ENCODE data around the gene UPK2. TPM values are rescaled to one million over a fixed set of nuclear protein-coding genes. Genes with fewer than 3 reads are reported as not detected.

Gene UPK2
- total and polyA plus RNA-seq, 2 of the 13 experiments (the other 11 are each of a cell fraction or from before 2014, with no cell fraction given) = not detected

DNA sequence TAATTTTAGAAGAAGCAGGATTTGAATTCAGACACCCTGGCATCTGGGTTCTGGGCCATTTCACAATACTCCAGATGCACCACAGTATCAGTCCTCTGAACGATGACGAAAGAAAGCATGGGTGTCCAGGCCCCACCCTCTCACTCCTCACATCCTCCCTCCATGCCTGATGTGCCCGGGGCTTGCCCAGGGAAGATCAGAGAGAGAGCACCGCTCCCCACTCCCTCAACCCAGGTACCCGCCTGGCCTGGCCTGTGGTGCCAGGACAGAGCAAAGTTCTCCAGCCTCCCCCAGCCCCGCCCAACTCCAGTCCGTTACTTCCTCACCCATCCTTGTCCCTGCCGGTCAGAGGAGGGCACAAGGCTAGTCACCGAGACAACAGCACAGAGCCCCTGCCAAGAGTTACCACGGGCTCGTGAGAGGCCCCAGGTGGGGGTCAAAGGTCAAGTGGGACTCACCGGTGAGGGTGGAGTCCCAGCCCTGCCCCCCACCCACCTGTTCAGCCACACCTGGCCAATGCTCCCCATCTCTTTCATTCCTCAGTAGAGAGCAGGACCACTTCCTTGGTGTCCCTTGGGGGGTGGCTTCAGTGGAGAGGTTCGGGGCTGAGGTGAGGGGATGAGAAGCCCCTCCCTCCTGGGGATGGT, 38.5 kb upstream of the UPK2 start (continued):
- TF ChIP-seq MLX (CRISPR knock-in tag; IDR thresholded peaks at IDR 0.05) (no peak), NFRKB (IDR thresholded peaks at IDR 0.05) (no peak), ZFP90 (CRISPR knock-in tag; IDR thresholded peaks at IDR 0.05; ENCODE audit: borderline replicate concordance) (no peak), MAFG (CRISPR knock-in tag; IDR thresholded peaks at IDR 0.05) (no peak), ZNF563 (CRISPR knock-in tag; IDR thresholded peaks at IDR 0.05) (no peak), NBN (conservative IDR thresholded peaks at IDR 0.05) (no peak), RNF2 (conservative IDR thresholded peaks at IDR 0.05; ENCODE audit: low read depth) (no peak), KLF11 (CRISPR knock-in tag; IDR thresholded peaks at IDR 0.05) (no peak), ZBTB3 (CRISPR knock-in tag; IDR thresholded peaks at IDR 0.05; ENCODE audit: borderline replicate concordance, low read depth) (no peak), ATF5 (CRISPR knock-in tag; IDR thresholded peaks at IDR 0.05; ENCODE audit: low read depth) (no peak), ZNF598 (CRISPR knock-in tag; IDR thresholded peaks at IDR 0.05; ENCODE audit: borderline replicate concordance) (no peak), NCOA5 (CRISPR knock-in tag; IDR thresholded peaks at IDR 0.05) (no peak), ZNF10 (CRISPR knock-in tag; IDR thresholded peaks at IDR 0.05; ENCODE audit: borderline replicate concordance, low read depth) (no peak), ZFP91 (CRISPR knock-in tag; IDR thresholded peaks at IDR 0.05; ENCODE audit: borderline replicate concordance) (peak; percentile 71; the same call in 1 of the 2 replicates), ZNF550 (CRISPR knock-in tag; IDR thresholded peaks at IDR 0.05; ENCODE audit: borderline replicate concordance) (no peak), ZSCAN31 (CRISPR knock-in tag; IDR thresholded peaks at IDR 0.05; ENCODE audit: low read depth) (0 out of 2 replicates have a peak, but pooled peaks have one; percentile 14), POLR2AphosphoS2 (IDR thresholded peaks at IDR 0.05; ENCODE audit: low read depth, low read length) (no peak), ELF3 (CRISPR knock-in tag; IDR thresholded peaks at IDR 0.05) (peak; percentile 23; the same call in 1 of the 2 replicates), ZNF101 (CRISPR knock-in tag; IDR thresholded peaks at IDR 0.05; ENCODE audit: borderline replicate concordance, low read depth) (no peak), IKZF4 (CRISPR knock-in tag; IDR thresholded peaks at IDR 0.05; ENCODE audit: borderline replicate concordance, low read depth, not compliant biosample characterization) (no peak), ZNF337 (CRISPR knock-in tag; IDR thresholded peaks at IDR 0.05; ENCODE audit: borderline replicate concordance, low read depth) (no peak), ZSCAN12 (CRISPR knock-in tag; IDR thresholded peaks at IDR 0.05) (no peak), FOXA3 (CRISPR knock-in tag; IDR thresholded peaks at IDR 0.05) (no peak; the same call in 1 of the 2 replicates), JUN (CRISPR knock-in tag; IDR thresholded peaks at IDR 0.05) (no peak)
- TF ChIP-seq, protein P1, sequence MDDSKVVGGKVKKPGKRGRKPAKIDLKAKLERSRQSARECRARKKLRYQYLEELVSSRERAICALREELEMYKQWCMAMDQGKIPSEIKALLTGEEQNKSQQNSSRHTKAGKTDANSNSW (CRISPR knock-in tag; IDR thresholded peaks at IDR 0.05; ENCODE audit: borderline replicate concordance) = no peak
- TF ChIP-seq, protein P2, sequence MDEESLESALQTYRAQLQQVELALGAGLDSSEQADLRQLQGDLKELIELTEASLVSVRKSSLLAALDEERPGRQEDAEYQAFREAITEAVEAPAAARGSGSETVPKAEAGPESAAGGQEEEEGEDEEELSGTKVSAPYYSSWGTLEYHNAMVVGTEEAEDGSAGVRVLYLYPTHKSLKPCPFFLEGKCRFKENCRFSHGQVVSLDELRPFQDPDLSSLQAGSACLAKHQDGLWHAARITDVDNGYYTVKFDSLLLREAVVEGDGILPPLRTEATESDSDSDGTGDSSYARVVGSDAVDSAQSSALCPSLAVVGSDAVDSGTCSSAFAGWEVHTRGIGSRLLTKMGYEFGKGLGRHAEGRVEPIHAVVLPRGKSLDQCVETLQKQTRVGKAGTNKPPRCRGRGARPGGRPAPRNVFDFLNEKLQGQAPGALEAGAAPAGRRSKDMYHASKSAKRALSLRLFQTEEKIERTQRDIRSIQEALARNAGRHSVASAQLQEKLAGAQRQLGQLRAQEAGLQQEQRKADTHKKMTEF (CRISPR knock-in tag; IDR thresholded peaks at IDR 0.05) = no peak

Data from HepG2 (cell line).